Measurements from ENCODE around the gene PIP5K1A. TPM values are rescaled to one million over a fixed set of nuclear protein-coding genes. Genes with fewer than 3 reads are reported as not detected.
"Not testable (repeated sequence)": the region's sequence is repeated elsewhere in the genome, so short reads cannot be mapped to it uniquely, and the experiment has no call there.

The PIP5K1A gene
- total and polyA plus RNA-seq, 9 of the 15 experiments (the other 6 are each of a cell fraction or from before 2014, with no cell fraction given) = 1.9 to 42.4 (median 18.8) TPM

DNA sequence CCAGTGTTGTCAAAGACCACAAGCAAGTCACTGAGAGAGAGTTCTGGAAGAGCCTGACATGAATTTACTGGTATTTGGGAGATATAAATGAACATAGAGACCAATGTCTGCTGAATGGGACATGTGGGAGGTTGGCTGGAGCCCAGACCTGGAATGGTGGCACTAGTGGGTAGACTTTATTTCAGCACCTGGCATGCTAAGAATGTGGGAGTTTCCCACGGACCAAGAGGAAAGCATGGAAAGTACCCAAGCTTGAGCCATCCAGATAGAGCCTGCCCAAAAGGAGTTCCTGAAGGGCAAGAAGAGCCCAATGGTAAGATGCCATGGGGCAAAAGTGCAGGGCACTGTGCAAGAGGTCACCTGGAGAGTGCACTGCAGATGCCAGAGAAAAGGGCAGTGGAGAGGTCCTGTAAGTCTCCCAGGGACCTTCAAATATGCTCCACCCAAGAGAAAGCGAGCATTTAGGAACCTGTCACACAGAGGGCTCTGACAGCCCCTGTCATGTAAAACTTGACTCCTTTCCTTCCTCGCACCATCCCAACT is 75.6 kb downstream of the PIP5K1A start:
- intact Hi-C loops (cut with micrococcal nuclease) = no loop called here
- H3K4me1 ChIP-seq (replicated peaks in 1 of 2; ENCODE audit: control insufficient read depth in 2 of 2, insufficient read depth in 2 of 2, low read length in 2 of 2) = peaks cover 0 to 15% of the 10 kb centered on the region in 2 experiments; a peak in 2 of 5 replicates
- DNase-seq (ENCODE audit: extremely low read depth in 1 of 4, low spot score in 3 of 4) (no peak), FAIRE-seq (no peak), ATAC-seq (no peak)
- POLR2A ChIA-PET = interaction anchor here (1.0 kb wide), 1 partner anchor 9 kb away, joined by 4 read pairs; no protein-coding TSS in a partner anchor
- H2AFZ ChIP-seq (ENCODE audit: low read depth, low read length) = no peak overlapping the region
- no peak overlapping the region for H3K9ac ChIP-seq (ENCODE audit: insufficient read depth in 1 of 2, low read depth in 2 of 2, low read length in 2 of 2)
- H3K9me3 ChIP-seq (replicated peaks; ENCODE audit: control insufficient read depth, insufficient read depth, low read depth, low read length) = no peaks in the 10 kb centered on the region
- TF ChIP-seq, protein P1, sequence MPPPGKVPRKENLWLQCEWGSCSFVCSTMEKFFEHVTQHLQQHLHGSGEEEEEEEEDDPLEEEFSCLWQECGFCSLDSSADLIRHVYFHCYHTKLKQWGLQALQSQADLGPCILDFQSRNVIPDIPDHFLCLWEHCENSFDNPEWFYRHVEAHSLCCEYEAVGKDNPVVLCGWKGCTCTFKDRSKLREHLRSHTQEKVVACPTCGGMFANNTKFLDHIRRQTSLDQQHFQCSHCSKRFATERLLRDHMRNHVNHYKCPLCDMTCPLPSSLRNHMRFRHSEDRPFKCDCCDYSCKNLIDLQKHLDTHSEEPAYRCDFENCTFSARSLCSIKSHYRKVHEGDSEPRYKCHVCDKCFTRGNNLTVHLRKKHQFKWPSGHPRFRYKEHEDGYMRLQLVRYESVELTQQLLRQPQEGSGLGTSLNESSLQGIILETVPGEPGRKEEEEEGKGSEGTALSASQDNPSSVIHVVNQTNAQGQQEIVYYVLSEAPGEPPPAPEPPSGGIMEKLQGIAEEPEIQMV (tag; conservative IDR thresholded peaks at IDR 0.05; ENCODE audit: low read depth) = peak; percentile 77
- no peak for TF ChIP-seq KDM1A (IDR thresholded peaks at IDR 0.05)
- in situ Hi-C loops (cut with MboI) = no loop called here
- H3K79me2 ChIP-seq (ENCODE audit: control insufficient read depth, insufficient read depth, low read length) = no peaks in the 10 kb centered on the region
- no peaks in the 10 kb centered on the region for H3K27me3 ChIP-seq (ENCODE audit: control insufficient read depth in 2 of 2, insufficient read depth in 2 of 2, low read length in 2 of 2)
- H3K36me3 ChIP-seq (ENCODE audit: control insufficient read depth, insufficient read depth, low read length) = peaks cover 11% of the 10 kb centered on the region; the same call in 1 of the 3 replicates
- H4K20me1 ChIP-seq (replicated peaks; ENCODE audit: control insufficient read depth, insufficient read depth, low read length) = no peaks in the 10 kb centered on the region
- BruUV-seq (replicated peaks) = no TSS peak
- H3K4me2 ChIP-seq (ENCODE audit: insufficient read depth, low read length) = no peak overlapping the region
- no peak overlapping the region for H3K27ac ChIP-seq (ENCODE audit: extremely low read depth, low read depth, low read length)
- CTCF ChIA-PET (ENCODE audit: low intra/inter-chr PET ratio) = no interaction called here
- no peaks in the 10 kb centered on the region for H3K9me1 ChIP-seq (ENCODE audit: control insufficient read depth, insufficient read depth, low read length)
- WGBS (ENCODE audit: insufficient coverage, low coverage, missing lambda C conversion rate) = 67% methylated on average over 3 of the region's 3 CpGs
- H3K4me3 ChIP-seq = no peak overlapping the region

DNA sequence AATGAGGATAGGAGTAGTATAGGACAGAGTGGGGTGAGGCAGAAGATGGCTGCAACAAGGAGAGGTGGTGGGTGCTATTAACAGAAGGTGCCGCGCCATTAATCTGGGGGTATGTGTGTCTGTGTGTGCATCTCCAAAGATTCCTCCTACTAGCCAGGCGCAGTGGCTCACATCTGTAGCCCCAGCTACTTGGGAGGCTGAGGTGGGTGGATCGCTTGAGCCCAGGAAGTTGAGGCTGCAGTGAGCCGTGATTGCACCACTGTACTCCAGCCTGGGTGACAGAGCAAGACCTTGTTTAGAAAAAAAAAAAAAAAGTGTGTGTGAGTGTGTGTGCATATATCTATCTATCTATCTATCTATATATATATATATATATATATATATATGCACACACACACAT is 77.0 kb downstream of the PIP5K1A start:
- DNase-seq (ENCODE audit: extremely low read depth in 1 of 4, low spot score in 3 of 4); H3K4me3 ChIP-seq; H3K9me3 ChIP-seq (replicated peaks; ENCODE audit: control insufficient read depth, insufficient read depth, low read depth, low read length); H4K20me1 ChIP-seq (replicated peaks; ENCODE audit: control insufficient read depth, insufficient read depth, low read length); H3K27me3 ChIP-seq (ENCODE audit: control insufficient read depth in 2 of 2, insufficient read depth in 2 of 2, low read length in 2 of 2); FAIRE-seq; H3K9me1 ChIP-seq (ENCODE audit: control insufficient read depth, insufficient read depth, low read length); H2AFZ ChIP-seq (ENCODE audit: low read depth, low read length); intact Hi-C loops (cut with micrococcal nuclease); H3K27ac ChIP-seq (ENCODE audit: extremely low read depth, low read depth, low read length); H3K9ac ChIP-seq (ENCODE audit: insufficient read depth in 1 of 2, low read depth in 2 of 2, low read length in 2 of 2); H3K79me2 ChIP-seq (ENCODE audit: control insufficient read depth, insufficient read depth, low read length); H3K4me2 ChIP-seq (ENCODE audit: insufficient read depth, low read length); BruUV-seq (replicated peaks); CTCF ChIA-PET (ENCODE audit: low intra/inter-chr PET ratio); in situ Hi-C loops (cut with MboI); ATAC-seq: not testable (repeated sequence)
- POLR2A ChIA-PET = interaction anchor here (0.6 to 0.9 kb wide), 2 partner anchors 43 to 641 kb away, joined by 3 read pairs; no protein-coding TSS in a partner anchor
- 68% methylated on average over 5 of the region's 5 CpGs for WGBS (ENCODE audit: insufficient coverage, low coverage, missing lambda C conversion rate)
- Histone ChIP-seq H3K4me1 (replicated peaks in 1 of 2; ENCODE audit: control insufficient read depth in 2 of 2, insufficient read depth in 2 of 2, low read length in 2 of 2) (peaks cover 3 to 15% of the 10 kb centered on the region in 2 experiments; a peak in 3 of 5 replicates), H3K36me3 (ENCODE audit: control insufficient read depth, insufficient read depth, low read length) (peaks cover 12% of the 10 kb centered on the region; the same call in 2 of the 3 replicates)

Measured in K562 (cell line).